Activated naive CD4-positive, alpha-beta T cell treated with anti-CD3 and anti-CD28 coated beads, Interleukin-2, amount 10 ng/mL, durations not matched to agents 7 days and 5 days (primary cell): Measurements from ENCODE around the gene ATXN1.
"Not testable (repeated sequence)": the region's sequence is repeated elsewhere in the genome, so short reads cannot be mapped to it uniquely, and the experiment has no call there.

Experiments used
- CTCF ChIA-PET: fragments of 350-600 bp; sonication (Branson Sonifier 250); formaldehyde crosslinking; loops from one replicate; lab custom pipeline; 2021; ENCODE audit warnings: antibody characterized with exemption; lab: Charles Lee
- DNase-seq: peaks from one replicate; pipeline ENCODE4 v3.0.0-alpha.2; 2020
- H3K27ac Mint-ChIP-seq: one replicate; pipeline ENCODE4 v1.8.0; 2021; ENCODE audit warnings: mild to moderate bottlenecking, moderate library complexity, mixed read lengths
- H3K27me3 Mint-ChIP-seq: one replicate; pipeline ENCODE4 v1.8.0; 2021; ENCODE audit warnings: mild to moderate bottlenecking, mixed read lengths
- H3K36me3 Mint-ChIP-seq: one replicate; pipeline ENCODE4 v1.8.0; 2021; ENCODE audit warnings: mixed read lengths
- H3K4me1 Mint-ChIP-seq: one replicate; pipeline ENCODE4 v1.8.0; 2021; ENCODE audit warnings: mixed read lengths
- H3K4me3 Mint-ChIP-seq: one replicate; pipeline ENCODE4 v1.8.0; 2021; ENCODE audit warnings: mild to moderate bottlenecking, moderate library complexity, mixed read lengths
- H3K9me3 Mint-ChIP-seq: one replicate; pipeline ENCODE4 v1.8.0; 2021; ENCODE audit warnings: mixed read lengths

The ATXN1 gene

DNA sequence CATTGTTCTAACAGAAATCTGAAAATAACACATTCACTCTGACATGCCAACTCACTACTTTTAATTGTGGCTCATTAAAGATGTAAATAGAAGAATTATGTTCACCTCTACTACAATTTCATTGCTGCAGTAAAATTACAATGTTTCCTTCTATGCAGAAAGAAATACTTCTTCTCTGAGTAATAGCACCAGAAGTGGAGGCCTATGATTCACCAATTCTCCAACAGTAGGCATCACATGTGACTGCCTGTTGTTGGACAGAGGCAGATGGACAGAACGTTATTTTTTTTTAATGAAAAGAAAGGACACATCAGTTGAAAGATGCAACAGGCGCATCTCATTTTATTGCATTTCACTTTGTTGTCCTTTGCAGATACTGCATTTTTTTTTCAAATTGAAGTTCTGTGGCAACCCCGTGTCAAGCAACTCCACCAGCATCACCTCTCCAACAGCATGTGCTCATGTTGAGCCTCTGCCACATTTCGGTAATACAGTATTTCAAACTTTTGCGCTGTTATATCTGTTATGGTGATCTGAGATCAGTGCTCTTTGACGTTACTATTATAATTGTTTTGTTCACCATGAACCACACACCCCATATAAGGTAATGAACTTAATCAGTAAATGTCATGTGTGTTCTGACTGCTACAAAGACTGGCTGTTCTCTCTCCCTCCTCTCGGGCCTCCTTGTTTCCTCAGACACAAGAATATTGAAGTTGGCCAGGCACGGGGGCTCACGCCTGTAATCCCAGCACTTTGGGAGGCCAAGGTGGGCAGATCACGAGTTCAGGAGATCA is 121.4 kb downstream of the ATXN1 start:
- H3K4me3 Mint-ChIP-seq: no peak overlapping the region
- peaks cover 33% of the 10 kb centered on the region for H3K36me3 Mint-ChIP-seq
- no peak for DNase-seq
- no peak overlapping the region for H3K27ac Mint-ChIP-seq
- H3K4me1 Mint-ChIP-seq: peaks cover 6% of the 10 kb centered on the region
- CTCF ChIA-PET: no interaction called here
- H3K9me3 Mint-ChIP-seq: no peaks in the 10 kb centered on the region
- H3K27me3 Mint-ChIP-seq: no peaks in the 10 kb centered on the region

DNA sequence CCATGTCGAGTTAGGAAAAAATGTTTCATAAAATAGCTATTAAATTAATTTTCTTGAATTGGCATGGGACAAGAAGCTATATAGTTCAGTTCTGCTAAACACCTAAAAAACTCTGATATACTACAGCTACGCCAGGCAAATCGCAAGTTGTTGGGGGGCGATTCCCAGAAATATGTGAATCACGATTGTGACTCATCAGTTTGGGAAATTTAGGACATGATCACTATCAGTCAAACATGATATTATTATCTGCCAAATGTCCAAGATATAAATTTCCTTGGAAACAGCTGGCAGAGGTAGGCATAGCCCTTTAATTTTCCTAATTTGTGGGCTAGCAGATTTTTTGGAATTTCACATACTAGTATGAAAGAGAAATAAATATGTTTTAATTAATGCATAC is 123.6 kb downstream of the ATXN1 start:
- Mint-ChIP-seq H3K4me3 (no peak overlapping the region), H3K27me3 (no peaks in the 10 kb centered on the region), H3K4me1 (peaks cover 22% of the 10 kb centered on the region), H3K27ac (no peak overlapping the region), H3K36me3 (peaks cover 28% of the 10 kb centered on the region), H3K9me3 (no peaks in the 10 kb centered on the region)
- no peak for DNase-seq
- CTCF ChIA-PET: no interaction called here

DNA sequence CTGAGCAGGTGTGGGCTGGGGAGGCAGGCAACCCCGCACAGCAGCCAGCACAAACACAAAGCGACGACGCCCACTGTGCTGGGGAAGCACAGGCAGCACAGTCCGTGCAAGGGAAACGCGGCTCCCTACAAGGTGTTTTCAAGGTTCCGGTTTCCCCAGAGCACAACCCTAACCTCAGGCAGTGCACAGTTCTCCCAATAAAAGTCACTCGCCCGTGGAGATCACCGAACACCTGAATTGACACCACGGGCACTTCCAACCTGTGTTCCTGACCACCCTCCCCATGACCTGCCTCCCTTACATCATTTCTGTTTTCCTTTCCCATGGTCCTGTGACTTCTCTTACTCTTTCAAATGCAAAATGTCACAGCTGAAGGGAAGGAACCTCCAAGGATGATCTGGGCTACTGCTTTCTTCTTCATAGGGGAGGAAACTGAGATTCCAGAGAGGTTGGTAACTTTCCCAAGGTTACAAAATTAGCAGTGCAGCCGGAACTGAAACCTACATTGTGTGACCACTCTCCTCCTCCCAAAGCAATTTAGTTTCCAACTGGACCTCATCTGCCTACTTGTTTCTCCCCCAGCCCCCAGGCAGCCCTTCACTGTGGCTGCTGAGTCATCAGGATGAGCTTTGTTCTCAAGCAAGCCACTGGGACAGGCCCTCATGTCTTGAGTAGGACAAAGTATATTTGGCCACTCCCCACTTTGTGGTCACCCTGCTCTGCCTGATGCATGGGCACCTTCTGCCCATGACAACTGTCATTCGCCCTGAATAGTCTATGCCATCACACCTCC is 125.3 kb downstream of the ATXN1 start:
- Mint-ChIP-seq H3K27ac (no peak overlapping the region), H3K4me1 (peaks cover 25% of the 10 kb centered on the region), H3K9me3 (no peaks in the 10 kb centered on the region), H3K36me3 (peaks cover 29% of the 10 kb centered on the region), H3K4me3 (no peak overlapping the region), H3K27me3 (no peaks in the 10 kb centered on the region)
- CTCF ChIA-PET: no interaction called here
- DNase-seq: no peak

DNA sequence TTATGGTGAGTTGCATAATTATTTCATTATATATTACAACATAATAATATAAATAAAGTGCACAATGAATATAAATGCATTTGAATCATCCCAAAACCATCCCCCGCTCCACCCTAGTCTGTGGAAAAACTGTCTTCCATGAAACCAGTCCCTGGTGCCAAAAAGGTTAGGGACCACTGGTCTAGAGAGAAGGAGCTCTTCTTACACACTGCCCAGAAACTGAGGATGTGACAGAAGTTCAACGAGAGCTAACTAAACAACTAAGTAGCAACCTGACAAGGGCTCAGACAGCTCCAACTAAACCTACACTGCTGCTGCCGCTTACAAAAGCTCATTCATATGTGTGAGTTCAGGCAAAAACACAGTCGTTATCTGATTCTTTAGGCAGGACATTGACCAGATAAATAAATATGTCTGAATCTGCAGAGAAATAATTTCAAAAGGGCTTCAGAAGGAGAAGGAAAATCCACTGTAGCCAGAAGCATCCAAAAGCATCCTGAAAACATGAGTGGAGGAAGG is 125.9 kb downstream of the ATXN1 start:
- H3K27ac Mint-ChIP-seq: no peak overlapping the region
- H3K4me1 Mint-ChIP-seq: peaks cover 25% of the 10 kb centered on the region
- no peak overlapping the region for H3K4me3 Mint-ChIP-seq
- no peaks in the 10 kb centered on the region for H3K9me3 Mint-ChIP-seq
- H3K27me3 Mint-ChIP-seq: no peaks in the 10 kb centered on the region
- CTCF ChIA-PET: no interaction called here
- no peak for DNase-seq
- H3K36me3 Mint-ChIP-seq: peaks cover 26% of the 10 kb centered on the region

DNA sequence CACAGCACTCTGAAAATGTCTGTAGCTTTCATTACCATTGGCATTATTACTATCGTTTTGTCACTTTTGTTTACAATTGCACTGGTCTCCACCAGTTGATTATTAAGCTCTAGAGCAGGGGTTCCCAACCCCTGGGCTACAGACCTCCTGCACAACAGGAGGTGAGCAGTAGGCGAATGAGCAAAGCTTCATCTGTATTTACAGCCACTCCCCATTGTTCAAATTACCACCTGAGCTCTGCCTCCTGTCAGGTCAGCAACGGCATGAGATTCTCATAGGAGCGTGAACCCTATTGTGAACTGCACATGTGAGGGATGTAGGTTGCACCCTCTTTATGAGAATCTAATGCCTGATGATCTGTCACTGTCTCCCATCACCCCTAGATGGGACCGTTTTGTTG is 126.4 kb downstream of the ATXN1 start:
- Mint-ChIP-seq H3K27me3 (no peaks in the 10 kb centered on the region), H3K27ac (no peak overlapping the region), H3K4me3 (no peak overlapping the region), H3K36me3 (peaks cover 27% of the 10 kb centered on the region), H3K4me1 (peaks cover 25% of the 10 kb centered on the region), H3K9me3 (no peaks in the 10 kb centered on the region)
- CTCF ChIA-PET: no interaction called here
- no peak for DNase-seq

DNA sequence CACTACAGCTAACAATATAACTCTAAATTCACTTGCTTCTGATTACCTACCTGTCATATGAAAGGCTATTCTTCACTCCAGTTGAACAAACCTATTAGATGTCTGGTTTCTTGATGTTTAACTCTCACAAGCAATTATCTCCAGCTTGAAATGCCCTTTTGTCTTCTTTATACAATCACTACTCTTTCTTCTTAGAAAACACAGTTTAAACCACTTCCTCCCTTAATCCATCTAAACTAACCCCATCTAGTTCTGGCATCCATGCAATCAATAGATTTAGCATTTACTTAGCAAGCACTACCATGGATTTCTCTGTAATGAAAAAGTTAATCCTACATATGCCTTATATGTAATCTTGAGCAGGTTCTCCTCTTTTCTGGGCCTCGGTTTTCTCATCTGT is 127.3 kb downstream of the ATXN1 start:
- peaks cover 24% of the 10 kb centered on the region for H3K36me3 Mint-ChIP-seq
- no peak overlapping the region for H3K27ac Mint-ChIP-seq
- DNase-seq: no peak
- H3K4me3 Mint-ChIP-seq: no peak overlapping the region
- CTCF ChIA-PET: interaction anchor here (1.2 kb wide), 1 partner anchor 13 kb away, joined by 3 read pairs; no protein-coding TSS in a partner anchor
- H3K27me3 Mint-ChIP-seq: no peaks in the 10 kb centered on the region
- H3K9me3 Mint-ChIP-seq: peaks cover 3% of the 10 kb centered on the region
- H3K4me1 Mint-ChIP-seq: peaks cover 25% of the 10 kb centered on the region

DNA sequence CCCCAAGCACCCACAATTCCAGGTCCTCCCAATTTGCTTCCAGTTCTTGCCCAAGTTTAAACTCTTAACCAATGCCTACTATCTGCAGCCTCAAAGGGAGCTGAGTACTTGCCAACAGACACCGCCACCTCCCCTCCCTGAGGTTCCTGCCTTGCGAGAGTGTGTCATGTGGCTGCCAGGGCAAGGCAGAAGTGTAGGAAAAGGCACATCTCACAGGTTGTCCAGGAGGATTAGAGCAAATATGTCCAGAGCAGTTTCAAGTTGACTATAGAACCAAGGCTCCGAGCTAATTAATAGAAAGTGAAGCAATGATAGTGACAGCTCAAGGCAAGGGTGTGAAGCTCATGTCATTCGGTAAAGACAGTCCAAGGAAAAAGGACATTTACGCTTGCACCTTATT is 127.8 kb downstream of the ATXN1 start:
- Mint-ChIP-seq H3K36me3 (peaks cover 28% of the 10 kb centered on the region), H3K9me3 (peaks cover 8% of the 10 kb centered on the region), H3K4me3 (no peak overlapping the region), H3K4me1 (peaks cover 25% of the 10 kb centered on the region), H3K27ac (no peak overlapping the region), H3K27me3 (no peaks in the 10 kb centered on the region)
- DNase-seq: no peak
- CTCF ChIA-PET: interaction anchor here (1.2 kb wide), 1 partner anchor 13 kb away, joined by 3 read pairs; no protein-coding TSS in a partner anchor

DNA sequence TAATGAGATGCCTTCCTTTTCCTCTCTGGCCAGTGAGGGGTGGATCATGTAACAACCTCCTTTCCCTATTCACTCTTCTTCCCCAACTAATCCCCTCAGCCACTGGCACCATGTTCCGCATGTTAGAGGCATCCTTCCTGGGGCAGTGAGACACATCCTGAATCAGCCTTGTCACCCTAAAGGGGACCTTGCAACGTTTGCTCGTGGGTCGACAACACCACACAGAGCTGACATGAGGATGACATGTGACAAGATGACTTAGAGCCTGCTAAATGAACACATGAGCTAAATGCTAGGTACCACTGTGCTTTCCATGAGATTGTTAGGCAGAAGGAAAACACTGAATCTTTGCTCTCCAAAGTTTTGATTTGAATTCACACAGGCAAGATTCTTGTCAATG is 129.2 kb downstream of the ATXN1 start:
- Mint-ChIP-seq H3K27ac (no peak overlapping the region), H3K27me3 (no peaks in the 10 kb centered on the region), H3K4me3 (no peak overlapping the region), H3K4me1 (peaks cover 25% of the 10 kb centered on the region), H3K9me3 (peaks cover 8% of the 10 kb centered on the region), H3K36me3 (peaks cover 33% of the 10 kb centered on the region)
- CTCF ChIA-PET: no interaction called here
- no peak for DNase-seq

DNA sequence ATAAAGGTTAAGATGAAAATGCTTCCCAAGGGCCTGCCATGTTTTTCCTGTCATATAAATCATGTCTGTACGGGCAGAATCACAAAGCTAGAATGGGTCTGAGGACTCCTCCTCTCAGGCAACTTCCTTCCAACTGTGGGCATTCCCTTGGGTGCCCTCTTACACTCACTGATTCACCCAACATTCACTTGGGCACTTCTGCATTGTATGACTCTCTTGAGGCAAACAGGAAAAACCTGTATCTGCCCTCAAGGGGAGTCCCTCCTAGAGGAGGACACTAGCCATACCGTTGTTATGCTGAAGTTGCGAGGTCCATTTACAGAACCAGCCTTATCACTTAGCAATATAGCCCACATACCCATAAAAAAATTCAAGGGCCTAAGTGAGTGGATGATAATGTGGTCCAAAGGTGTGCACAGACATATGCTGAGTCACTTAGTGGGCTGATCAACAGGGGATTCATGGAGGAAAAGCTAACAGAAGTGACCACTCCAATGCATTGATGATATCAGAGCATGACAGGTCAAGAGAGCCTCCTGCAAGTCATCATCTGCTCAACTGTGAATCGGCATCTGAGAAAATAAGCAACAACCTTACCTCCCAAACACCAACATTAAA is 131.1 kb downstream of the ATXN1 start:
- Mint-ChIP-seq H3K4me1 (peaks cover 20% of the 10 kb centered on the region), H3K27me3 (no peaks in the 10 kb centered on the region), H3K36me3 (peaks cover 32% of the 10 kb centered on the region), H3K9me3 (peaks cover 8% of the 10 kb centered on the region), H3K27ac (no peak overlapping the region), H3K4me3 (no peak overlapping the region)
- CTCF ChIA-PET: no interaction called here
- DNase-seq: no peak

DNA sequence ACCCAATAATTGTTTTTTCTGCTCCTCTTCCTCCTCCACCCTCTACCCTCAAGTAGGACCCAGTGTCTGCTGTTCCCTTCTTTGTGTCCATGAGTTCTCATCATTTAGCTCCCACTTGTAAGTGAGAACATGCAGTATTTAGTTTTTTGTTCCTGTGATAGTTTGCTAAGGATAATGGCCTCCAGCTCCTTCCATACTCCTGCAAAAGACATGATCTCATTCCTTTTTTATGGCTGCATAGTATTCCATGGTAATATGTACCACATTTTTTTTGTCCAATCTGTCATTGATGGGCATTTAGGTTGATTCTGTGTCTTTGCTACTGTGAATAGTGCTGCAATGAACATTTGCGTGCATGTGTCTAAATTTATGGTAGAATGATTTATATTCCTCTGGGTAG is 132.7 kb downstream of the ATXN1 start:
- DNase-seq: not testable (repeated sequence)

DNA sequence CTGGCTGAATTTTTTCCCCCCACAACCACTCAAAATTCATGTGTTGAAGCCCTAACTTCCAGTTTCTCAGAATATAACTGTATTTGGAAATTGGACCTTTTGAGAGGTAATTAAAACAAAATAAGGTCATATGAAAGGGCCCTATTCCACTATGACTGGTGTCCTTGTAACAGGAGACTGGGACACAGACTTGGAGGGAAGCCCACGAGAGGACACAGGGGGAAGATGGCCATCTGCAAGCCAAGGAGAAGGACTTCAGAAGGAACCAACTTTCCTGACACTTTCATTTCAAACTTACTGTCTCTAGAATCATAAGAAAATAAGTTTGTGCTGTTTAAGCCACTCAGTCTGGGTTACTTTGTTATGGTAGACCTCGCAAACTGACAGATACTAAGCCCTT is 134.6 kb downstream of the ATXN1 start:
- CTCF ChIA-PET: no interaction called here
- Mint-ChIP-seq H3K9me3 (peaks cover 8% of the 10 kb centered on the region), H3K4me1 (peaks cover 4% of the 10 kb centered on the region), H3K4me3 (no peak overlapping the region), H3K27ac (no peak overlapping the region), H3K36me3 (peaks cover 25% of the 10 kb centered on the region), H3K27me3 (no peaks in the 10 kb centered on the region)
- DNase-seq: no peak

More for the DNA sequence above, 132.7 kb downstream of the ATXN1 start:
- H3K27me3 Mint-ChIP-seq, H3K9me3 Mint-ChIP-seq, H3K4me3 Mint-ChIP-seq, H3K4me1 Mint-ChIP-seq, H3K27ac Mint-ChIP-seq, CTCF ChIA-PET: not testable (repeated sequence)
- H3K36me3 Mint-ChIP-seq: peaks cover 29% of the 10 kb centered on the region

DNA sequence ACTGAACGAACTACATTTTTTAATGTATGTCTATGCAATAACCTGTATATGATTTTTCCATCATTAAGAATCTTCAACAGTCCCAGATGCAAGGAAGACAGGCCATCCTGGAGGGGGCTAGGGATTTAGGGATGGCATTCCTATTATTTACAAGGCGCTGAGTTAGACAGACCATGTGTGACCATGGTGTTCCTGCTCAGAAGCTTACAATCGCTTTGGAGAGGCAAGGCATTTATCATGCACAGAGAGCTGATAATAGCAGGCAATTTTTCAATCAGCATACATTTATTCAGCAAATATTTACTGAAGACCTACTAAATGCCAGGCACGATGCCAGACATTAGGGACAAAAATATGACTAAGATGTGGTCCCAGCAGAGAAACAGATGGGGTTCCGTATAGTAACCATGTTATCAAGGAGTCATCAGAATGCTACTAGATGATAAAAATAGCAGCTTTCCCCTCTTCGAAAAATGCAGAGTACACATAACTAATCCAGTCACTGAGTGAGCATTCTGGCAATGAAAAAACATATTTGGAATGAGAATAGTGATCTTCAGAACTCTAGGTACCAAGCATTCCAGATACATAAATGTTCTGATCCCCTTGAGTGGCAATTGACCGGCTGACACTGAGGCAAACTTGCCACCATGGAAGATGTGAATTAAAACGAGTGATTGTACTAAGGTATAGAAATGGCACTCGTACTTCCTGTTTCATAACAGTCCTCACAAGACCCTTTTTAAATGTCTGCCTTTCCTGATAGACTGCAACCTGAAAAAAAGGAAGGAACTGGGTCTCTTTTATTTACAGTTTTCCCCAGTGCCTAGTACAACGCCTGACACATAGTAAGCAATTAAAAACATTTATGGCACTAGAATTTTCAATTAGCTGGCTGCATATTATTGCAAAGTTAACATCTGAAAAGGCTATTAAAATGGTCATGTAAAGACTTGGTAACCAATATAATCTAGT is 135.7 kb downstream of the ATXN1 start:
- Mint-ChIP-seq H3K4me3 (no peak overlapping the region), H3K9me3 (peaks cover 8% of the 10 kb centered on the region), H3K4me1 (peaks cover 4% of the 10 kb centered on the region), H3K36me3 (peaks cover 20% of the 10 kb centered on the region), H3K27ac (no peak overlapping the region), H3K27me3 (no peaks in the 10 kb centered on the region)
- no peak for DNase-seq
- CTCF ChIA-PET: no interaction called here

DNA sequence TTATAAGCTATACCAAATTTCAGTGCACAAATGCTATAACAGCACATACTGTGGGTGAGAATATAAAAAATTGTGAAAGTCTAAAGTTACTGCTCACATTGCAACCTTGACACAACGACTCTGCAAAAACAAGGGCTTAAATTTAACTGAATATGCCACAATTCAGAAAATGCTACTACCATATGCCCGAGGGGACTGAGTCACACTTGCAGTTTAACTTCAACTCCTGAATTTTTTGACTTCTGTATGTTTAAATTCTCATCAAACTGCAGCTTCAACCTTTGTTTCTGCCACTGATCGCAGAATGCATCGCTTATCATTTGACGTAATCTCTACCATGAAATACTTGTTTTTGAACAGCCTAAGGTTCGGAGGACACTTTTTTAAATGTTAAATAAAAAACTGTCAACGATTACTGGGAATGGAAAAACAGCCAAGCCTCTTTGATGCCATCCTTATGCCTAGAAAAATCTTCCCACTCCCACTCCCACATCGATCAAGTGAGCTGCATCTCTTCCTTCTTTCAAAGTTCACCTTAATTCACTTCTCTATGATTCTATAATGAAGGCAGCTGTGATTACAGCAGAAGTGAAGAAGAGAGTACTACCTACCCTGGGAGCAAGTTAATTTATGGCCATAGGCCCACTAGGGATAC is 136.5 kb downstream of the ATXN1 start:
- H3K9me3 Mint-ChIP-seq: peaks cover 8% of the 10 kb centered on the region
- no peaks in the 10 kb centered on the region for H3K27me3 Mint-ChIP-seq
- H3K4me3 Mint-ChIP-seq: no peak overlapping the region
- DNase-seq: no peak
- peaks cover 10% of the 10 kb centered on the region for H3K4me1 Mint-ChIP-seq
- H3K36me3 Mint-ChIP-seq: peaks cover 16% of the 10 kb centered on the region
- CTCF ChIA-PET: no interaction called here
- H3K27ac Mint-ChIP-seq: no peak overlapping the region
